Thoracic aorta (tissue), 2 donors: Measurements from ENCODE around the gene PTPRG. TPM values are rescaled to one million over a fixed set of nuclear protein-coding genes. Genes with fewer than 3 reads are reported as not detected.

Experiments used
- ATAC-seq: fragments of 150-250 bp; one replicate; pipeline ENCODE4 v1.8.0; 2017; ENCODE audit warnings: low read depth; ENCODE audit not compliant: insufficient number of reproducible peaks, low FRiP score
- DNase-seq: peaks from one replicate; pipeline ENCODE4 v3.0.0-alpha.2; 2020; ENCODE audit warnings: low spot score
- H3K27ac ChIP-seq, 2 donors: fragments of 200-600 bp; sonication (generic); 1 replicate in 1 of 2; 2 replicates in 1 of 2; pipeline ENCODE4 v1.5.1; 2016; ENCODE audit warnings: mild to moderate bottlenecking in 2 of 2, moderate library complexity in 2 of 2
- H3K27me3 ChIP-seq: fragments of 200-600 bp; sonication (generic); replicated peaks from 2 replicates; pipeline ENCODE4 v1.6.0; 2016; ENCODE audit warnings: mild to moderate bottlenecking; ENCODE audit not compliant: insufficient read depth
- H3K36me3 ChIP-seq: fragments of 200-600 bp; sonication (generic); one replicate; pipeline ENCODE4 v1.5.1; 2016
- H3K4me1 ChIP-seq, 2 donors: fragments of 200-600 bp; sonication (generic); 1 replicate in 1 of 2; 2 replicates in 1 of 2; pipeline versions ENCODE4 v1.5.1 to v1.6.0; 2016; ENCODE audit warnings: low read depth in 2 of 2, mild to moderate bottlenecking in 1 of 2; ENCODE audit not compliant: control insufficient read depth in 1 of 2
- H3K4me3 ChIP-seq: fragments of 200-600 bp; sonication (generic); 2 replicates; pipeline ENCODE4 v1.5.1; 2016; ENCODE audit warnings: mild to moderate bottlenecking
- H3K9me3 ChIP-seq: fragments of 200-600 bp; sonication (generic); 2 replicates; pipeline ENCODE4 v1.5.1; 2016
- CTCF ChIP-seq: fragments of 200-600 bp; sonication (generic); IDR thresholded peaks from one replicate; pipeline ENCODE4 v1.5.1; 2019; ENCODE audit warnings: antibody characterized with exemption
- total RNA-seq, 2 donors: library from RNA; depleted of rRNA; stranded (reverse); fragments of >200 nt; gene quantifications; one replicate each; pipeline versions ENCODE4 v1.1.0 to v1.2.3, GENCODE V29; 2016

Gene PTPRG
- total RNA-seq, 2 donors from 2014 or later = 154 to 208 TPM

GRCh38 chr3:62114763-62115162 is 553.4 kb downstream of the PTPRG start:
- no peak overlapping the region for H3K4me3 ChIP-seq
- ATAC-seq (no peak), DNase-seq (no peak)
- H3K9me3 ChIP-seq = no peaks in the 10 kb centered on the region
- no peak overlapping the region for H3K27ac ChIP-seq
- no peaks in the 10 kb centered on the region for H3K27me3 ChIP-seq
- H3K4me1 ChIP-seq = peaks cover 18 to 25% of the 10 kb centered on the region in 2 donors
- no peak for TF ChIP-seq CTCF
- no peaks in the 10 kb centered on the region for H3K36me3 ChIP-seq

DNA sequence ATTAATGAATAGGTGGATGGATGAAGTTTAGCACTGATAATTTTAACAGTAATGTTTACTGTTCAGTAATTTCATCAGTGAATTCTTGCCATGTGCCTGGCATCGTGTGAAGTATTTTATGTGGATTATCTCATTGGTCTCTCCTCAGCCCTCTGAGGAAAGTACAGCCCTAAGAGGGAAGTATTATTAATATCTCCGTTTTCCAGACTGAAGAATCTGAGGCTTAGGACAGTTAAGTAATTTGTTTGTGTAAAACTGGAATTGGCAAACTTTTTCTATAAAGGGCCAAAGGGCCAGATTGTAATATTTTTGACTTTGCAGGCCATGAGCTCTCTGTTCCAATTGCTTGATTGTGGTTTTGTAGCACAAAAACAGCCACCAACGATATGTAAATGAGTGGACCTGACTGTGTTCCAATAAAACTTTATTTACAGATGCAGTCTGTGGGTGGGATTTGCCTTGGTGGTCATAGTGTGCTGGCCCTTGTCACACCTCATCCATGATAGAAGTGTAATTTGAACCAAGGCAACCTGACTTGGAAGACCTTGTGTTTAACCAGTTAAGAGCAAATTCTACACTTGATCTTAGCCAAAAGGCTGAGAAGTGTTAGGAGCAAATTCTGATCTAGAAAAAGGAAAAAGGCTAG is 556.7 kb downstream of the PTPRG start:
- peak overlapping the region in 1 of 2 donors; percentile 57 for H3K27ac ChIP-seq
- no peak for ATAC-seq

GRCh38 chr3:62119139-62119538 is 557.8 kb downstream of the PTPRG start:
- ATAC-seq = peak; percentile 51
- Histone ChIP-seq H3K4me3 (no peak overlapping the region), H3K36me3 (no peaks in the 10 kb centered on the region), H3K27ac (peak overlapping the region in 1 of 2 donors; percentile 57), H3K27me3 (no peaks in the 10 kb centered on the region), H3K4me1 (peaks cover 19 to 51% of the 10 kb centered on the region in 2 donors), H3K9me3 (no peaks in the 10 kb centered on the region)
- no peak for TF ChIP-seq CTCF
- no peak for DNase-seq

More for the DNA sequence above, 556.7 kb downstream of the PTPRG start:
- Histone ChIP-seq H3K9me3 (no peaks in the 10 kb centered on the region), H3K36me3 (no peaks in the 10 kb centered on the region), H3K4me3 (no peak overlapping the region), H3K27me3 (no peaks in the 10 kb centered on the region), H3K4me1 (peaks cover 19 to 51% of the 10 kb centered on the region in 2 donors)
- no peak for TF ChIP-seq CTCF
- DNase-seq = no peak

DNA sequence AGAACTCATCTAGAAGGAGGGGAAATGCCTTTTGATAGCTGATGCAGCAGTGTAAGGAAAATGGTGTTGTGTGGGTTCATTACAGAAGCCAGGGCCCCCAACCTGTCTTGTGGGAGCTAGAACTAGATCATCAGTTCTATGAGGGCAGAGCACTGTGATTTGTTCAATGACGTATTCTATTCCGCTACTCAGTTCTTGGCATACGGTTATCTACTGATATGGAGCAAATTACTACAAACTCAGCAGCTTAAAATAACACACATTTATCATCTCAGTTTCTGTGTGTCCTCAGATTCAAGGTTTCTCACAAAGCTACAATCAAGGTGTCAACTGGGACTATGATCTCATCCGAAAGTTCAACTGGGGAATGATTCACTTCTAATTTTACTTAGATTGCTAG is 561.4 kb downstream of the PTPRG start:
- Histone ChIP-seq H3K36me3 (no peaks in the 10 kb centered on the region), H3K27me3 (no peaks in the 10 kb centered on the region), H3K27ac (no peak overlapping the region), H3K4me3 (no peak overlapping the region), H3K4me1 (peaks cover 15 to 50% of the 10 kb centered on the region in 2 donors), H3K9me3 (no peaks in the 10 kb centered on the region)
- DNase-seq (no peak), ATAC-seq (no peak)
- TF ChIP-seq CTCF = no peak

DNA sequence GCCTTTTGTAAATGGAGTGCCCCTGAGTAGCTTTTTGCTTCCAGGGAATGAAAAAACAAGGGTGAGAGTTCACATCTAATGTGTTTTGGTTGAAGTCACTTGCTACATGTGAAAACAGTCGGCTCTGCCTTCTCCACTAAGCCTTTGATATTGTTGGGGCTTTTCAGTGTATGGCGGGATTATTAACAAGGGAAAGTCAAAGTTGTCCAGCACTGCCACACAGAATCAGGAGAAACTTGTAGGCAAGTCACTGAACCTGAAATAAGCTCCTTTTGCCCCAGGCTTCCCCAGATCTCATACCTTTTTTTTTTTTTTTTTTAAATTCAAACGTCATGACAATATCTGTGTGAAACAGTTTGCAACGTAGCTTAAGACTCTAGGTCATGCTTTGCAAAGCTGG is 564.0 kb downstream of the PTPRG start:
- no peak for TF ChIP-seq CTCF
- Histone ChIP-seq H3K27me3 (no peaks in the 10 kb centered on the region), H3K4me3 (no peak overlapping the region), H3K36me3 (no peaks in the 10 kb centered on the region), H3K4me1 (peaks cover 4 to 40% of the 10 kb centered on the region in 2 donors), H3K27ac (no peak overlapping the region), H3K9me3 (no peaks in the 10 kb centered on the region)
- DNase-seq (no peak), ATAC-seq (no peak)
